Endodermal cell (in vitro differentiated cells): ENCODE results near the gene GORAB. TPM values are rescaled to one million over a fixed set of nuclear protein-coding genes. Genes with fewer than 3 reads are reported as not detected.

Experiments used
- DNase-seq: peaks from one replicate; pipeline ENCODE4 v3.0.0-alpha.2; 2017
- H3K27ac ChIP-seq: 2 replicates; pipeline ENCODE4 v1.5.1; 2013; ENCODE audit warnings: mild to moderate bottlenecking, low read depth, low read length, moderate library complexity
- H3K27me3 ChIP-seq: 2 replicates; pipeline ENCODE4 v1.6.1; 2013; ENCODE audit warnings: mild to moderate bottlenecking, low read length, moderate library complexity; ENCODE audit not compliant: insufficient read depth, control insufficient read depth, poor library complexity, severe bottlenecking
- H3K36me3 ChIP-seq: 2 replicates; pipeline ENCODE4 v1.7.0; 2013; ENCODE audit warnings: mild to moderate bottlenecking, low read length, moderate library complexity; ENCODE audit not compliant: control insufficient read depth, insufficient read depth
- H3K4me1 ChIP-seq: one replicate; pipeline ENCODE4 v1.7.0; 2013; ENCODE audit warnings: low read length; ENCODE audit not compliant: control insufficient read depth, insufficient read depth
- H3K4me3 ChIP-seq: 2 replicates; pipeline ENCODE4 v1.5.1; 2013; ENCODE audit warnings: mild to moderate bottlenecking, low read length, moderate library complexity
- H3K9ac ChIP-seq: 2 replicates; pipeline ENCODE4 v1.6.1; 2013; ENCODE audit warnings: mild to moderate bottlenecking, low read length, moderate library complexity; ENCODE audit not compliant: poor library complexity, severe bottlenecking; ENCODE audit errors: extremely low read depth
- H3K9me3 ChIP-seq: 2 replicates; pipeline ENCODE4 v1.6.1; 2013; ENCODE audit warnings: mild to moderate bottlenecking, low read length, moderate library complexity; ENCODE audit not compliant: control insufficient read depth
- H3K27ac Mint-ChIP-seq: 2 replicates; pipeline ENCODE4 v1.8.0; 2020; ENCODE audit warnings: mixed read lengths
- H3K27me3 Mint-ChIP-seq: 2 replicates; pipeline ENCODE4 v1.8.0; 2021; ENCODE audit warnings: mild to moderate bottlenecking, mixed read lengths; ENCODE audit not compliant: insufficient read depth
- H3K36me3 Mint-ChIP-seq: 2 replicates; pipeline ENCODE4 v1.8.0; 2020; ENCODE audit warnings: low read depth, mixed read lengths
- H3K4me1 Mint-ChIP-seq: 2 replicates; pipeline ENCODE4 v1.8.0; 2020; ENCODE audit warnings: mixed read lengths
- H3K4me3 Mint-ChIP-seq: 2 replicates; pipeline ENCODE4 v1.8.0; 2020; ENCODE audit warnings: mild to moderate bottlenecking, moderate library complexity, mixed read lengths
- H3K9me3 Mint-ChIP-seq: 2 replicates; pipeline ENCODE4 v1.8.0; 2020; ENCODE audit warnings: mild to moderate bottlenecking, mixed read lengths
- CTCF ChIP-seq: fragments of 200-600 bp; sonication (generic); conservative IDR thresholded peaks from 2 replicates; pipeline ENCODE4 v1.5.0; 2021; ENCODE audit warnings: antibody characterized with exemption, mild to moderate bottlenecking
- WGBS, 2 experiments: methylation state at CpG; one replicate each; pipeline versions ENCODE4 v1.1.5 to v1.1.7; 2013; ENCODE audit warnings: missing lambda C conversion rate in 2 of 2, mixed read lengths in 1 of 2; ENCODE audit not compliant: insufficient coverage in 1 of 2, insufficient read length in 1 of 2; 5-methylcytosine and 5-hydroxymethylcytosine counted together
- total RNA-seq, 2 donors: library from RNA; stranded (reverse); fragmentation: NEBNext Ultra II Directional in 1 of 2; extraction: Animal tissue kit (Norgen Biotek cat#: 25700) in 1 of 2; gene quantifications; 2 replicates in 1 of 2; 3 replicates in 1 of 2; pipeline ENCODE4 v1.2.1, GENCODE V29; 2021

The GORAB gene
- total RNA-seq, 2 donors from 2014 or later = 10.0 to 15.9 TPM

GRCh38 chr1:170601866-170602265 is 69.9 kb downstream of the GORAB start:
- H3K9me3 Mint-ChIP-seq = peaks cover 32% of the 10 kb centered on the region
- no peak overlapping the region for H3K4me3 Mint-ChIP-seq
- Histone ChIP-seq H3K9me3 (no peaks in the 10 kb centered on the region), H3K36me3 (no peaks in the 10 kb centered on the region), H3K27ac (no peak overlapping the region), H3K9ac (no peak overlapping the region), H3K27me3 (no peaks in the 10 kb centered on the region), H3K4me3 (peak overlapping the region; percentile 14), H3K4me1 (no peaks in the 10 kb centered on the region)
- no peaks in the 10 kb centered on the region for H3K4me1 Mint-ChIP-seq
- H3K36me3 Mint-ChIP-seq = no peaks in the 10 kb centered on the region
- WGBS, 2 experiments = 90 to 100% methylated on average over 1 of the region's 1 CpG
- TF ChIP-seq CTCF = no peak
- H3K27me3 Mint-ChIP-seq = no peaks in the 10 kb centered on the region
- no peak overlapping the region for H3K27ac Mint-ChIP-seq
- DNase-seq = no peak

Other genes starting within 250 kb of the GORAB start
- gene PRRX1, start 132.0 kb downstream of the GORAB start, total RNA-seq = not detected